Type B pancreatic cell (in vitro differentiated cells): Measurements from ENCODE around the gene SBK1. TPM values are rescaled to one million over a fixed set of nuclear protein-coding genes. Genes with fewer than 3 reads are reported as not detected.

Experiments used
- DNase-seq: peaks from one replicate; pipeline ENCODE4 v3.0.0; 2021; ENCODE audit warnings: mixed read lengths; ENCODE audit not compliant: unreplicated experiment; ENCODE audit errors: extremely low spot score
- H3K27ac Mint-ChIP-seq: 2 replicates; pipeline ENCODE4 v1.8.0; 2021; ENCODE audit warnings: mild to moderate bottlenecking, mixed read lengths
- H3K27me3 Mint-ChIP-seq: 2 replicates; pipeline ENCODE4 v1.8.0; 2021; ENCODE audit warnings: mixed read lengths
- H3K36me3 Mint-ChIP-seq: 2 replicates; pipeline ENCODE4 v1.8.0; 2021; ENCODE audit warnings: mixed read lengths
- H3K4me1 Mint-ChIP-seq: one replicate; pipeline ENCODE4 v1.8.0; 2021; ENCODE audit warnings: mixed read lengths; ENCODE audit not compliant: unreplicated experiment
- H3K4me3 Mint-ChIP-seq: 2 replicates; pipeline ENCODE4 v1.8.0; 2021; ENCODE audit warnings: mild to moderate bottlenecking, mixed read lengths
- H3K9me3 Mint-ChIP-seq: 2 replicates; pipeline ENCODE4 v1.8.0; 2021; ENCODE audit warnings: mixed read lengths
- CTCF ChIP-seq: fragments of 200-600 bp; sonication (generic); conservative IDR thresholded peaks from 2 replicates; pipeline ENCODE4 v1.5.0; 2021; ENCODE audit warnings: antibody characterized with exemption, mild to moderate bottlenecking
- total RNA-seq: library from RNA; stranded (reverse); gene quantifications from 2 replicates; pipeline ENCODE4 v1.2.1, GENCODE V29; 2021; ENCODE audit warnings: low replicate concordance

SBK1 gene
- total RNA-seq, 1 donor from 2014 or later: 31.9 TPM

DNA sequence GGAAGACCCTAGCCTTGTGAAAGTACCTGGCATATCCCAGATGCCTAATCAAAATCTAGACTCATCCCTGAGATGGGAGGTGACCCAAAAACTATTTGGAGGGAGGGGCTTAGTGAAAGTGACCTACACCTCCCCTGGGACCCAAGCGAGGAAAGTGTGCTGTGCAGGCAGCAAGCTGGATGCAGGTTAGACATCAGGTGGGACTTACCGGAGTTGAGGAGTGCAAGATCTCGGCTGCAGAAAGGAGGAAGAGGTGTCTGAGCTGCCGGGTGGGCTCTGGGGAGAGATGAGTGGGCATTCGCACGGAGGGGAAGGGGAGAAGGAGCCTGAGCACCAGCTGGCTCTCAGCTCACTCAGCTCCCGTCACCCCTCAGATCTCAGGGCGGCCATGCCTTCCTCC lies 10.3 kb upstream of the SBK1 start:
- TF ChIP-seq CTCF: no peak
- Mint-ChIP-seq H3K27me3 (peaks cover 6% of the 10 kb centered on the region), H3K9me3 (no peaks in the 10 kb centered on the region), H3K27ac (no peak overlapping the region), H3K4me3 (no peak overlapping the region), H3K4me1 (peaks cover 5% of the 10 kb centered on the region), H3K36me3 (no peaks in the 10 kb centered on the region)
- no peak for DNase-seq

DNA sequence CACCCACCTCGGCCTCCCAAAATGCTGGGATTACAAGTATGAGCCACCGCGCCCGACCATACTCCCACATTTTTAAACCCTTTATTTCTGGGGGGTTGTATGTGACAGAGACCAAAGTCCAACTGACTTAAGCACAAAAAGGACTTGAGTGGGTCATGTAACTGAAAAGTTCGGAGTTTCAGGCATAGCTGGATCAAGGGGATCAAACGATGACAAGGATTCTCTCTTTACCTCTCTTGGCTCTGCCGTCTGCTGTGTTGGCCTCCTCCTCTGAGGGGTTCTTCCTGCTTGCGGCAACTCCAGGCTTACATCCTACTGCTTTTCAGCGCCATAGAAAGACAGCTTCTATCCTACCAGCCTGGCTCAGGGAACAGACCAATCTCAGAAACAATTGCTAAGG lies 9.2 kb upstream of the SBK1 start:
- TF ChIP-seq CTCF: no peak
- H3K4me3 Mint-ChIP-seq: no peak overlapping the region
- DNase-seq: no peak
- no peaks in the 10 kb centered on the region for H3K27me3 Mint-ChIP-seq
- no peaks in the 10 kb centered on the region for H3K9me3 Mint-ChIP-seq
- H3K36me3 Mint-ChIP-seq: no peaks in the 10 kb centered on the region
- no peak overlapping the region for H3K27ac Mint-ChIP-seq
- H3K4me1 Mint-ChIP-seq: no peaks in the 10 kb centered on the region

DNA sequence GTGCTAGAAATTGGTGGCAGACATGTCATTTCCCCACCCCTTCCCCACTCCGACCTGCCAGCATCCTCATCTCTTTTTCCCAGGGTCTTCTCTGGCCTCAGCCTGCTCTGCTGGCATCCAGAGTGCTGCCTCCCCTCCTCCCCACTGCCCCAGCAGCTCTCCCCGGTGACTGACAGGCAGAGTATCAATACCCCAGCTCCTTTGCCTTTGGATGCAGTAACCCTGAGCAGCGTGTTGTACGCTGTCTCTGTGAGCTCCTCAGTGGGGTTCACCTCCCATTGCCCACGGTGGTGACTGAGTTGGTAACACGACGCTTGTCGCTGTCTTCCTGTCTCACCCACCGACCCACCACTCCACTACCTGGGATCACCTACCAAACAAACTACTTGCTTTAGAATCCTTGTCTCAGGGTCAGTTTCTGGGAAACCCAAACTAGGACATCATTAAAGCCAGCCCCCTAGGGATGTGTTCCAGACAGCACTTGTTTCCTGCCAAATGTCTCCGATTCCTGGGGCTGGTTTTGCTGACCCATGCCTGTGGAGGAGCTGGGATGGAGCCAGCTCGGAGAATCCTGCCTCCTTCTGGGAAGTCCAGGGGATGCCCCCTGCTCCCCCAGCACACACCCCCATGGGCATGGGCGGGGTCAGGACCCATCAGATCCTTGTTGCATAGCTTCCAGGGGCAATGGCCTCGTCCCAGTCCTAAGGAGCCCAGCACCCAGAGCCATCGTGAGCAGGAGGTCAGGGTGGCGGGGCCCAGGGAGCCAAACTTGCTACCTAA lies 8.3 kb upstream of the SBK1 start:
- peaks cover 1% of the 10 kb centered on the region for H3K4me1 Mint-ChIP-seq
- H3K4me3 Mint-ChIP-seq: no peak overlapping the region
- no peaks in the 10 kb centered on the region for H3K27me3 Mint-ChIP-seq
- H3K27ac Mint-ChIP-seq: no peak overlapping the region
- no peaks in the 10 kb centered on the region for H3K36me3 Mint-ChIP-seq
- no peak for DNase-seq
- TF ChIP-seq CTCF: no peak
- H3K9me3 Mint-ChIP-seq: no peaks in the 10 kb centered on the region

- no peak for TF ChIP-seq CTCF
- no peak for DNase-seq
- Mint-ChIP-seq H3K36me3 (no peaks in the 10 kb centered on the region), H3K9me3 (no peaks in the 10 kb centered on the region), H3K27me3 (no peaks in the 10 kb centered on the region), H3K4me3 (no peak overlapping the region), H3K27ac (no peak overlapping the region), H3K4me1 (peaks cover 5% of the 10 kb centered on the region)
Observed at GRCh38 chr16:28285649-28286048, 6.7 kb upstream of the SBK1 start.

GRCh38 chr16:28288114-28288513 lies 4.2 kb upstream of the SBK1 start:
- no peaks in the 10 kb centered on the region for H3K36me3 Mint-ChIP-seq
- no peak for DNase-seq

More at GRCh38 chr16:28288114-28288513, 4.2 kb upstream of the SBK1 start:
- Mint-ChIP-seq H3K9me3 (no peaks in the 10 kb centered on the region), H3K27ac (no peak overlapping the region), H3K4me1 (peaks cover 14% of the 10 kb centered on the region), H3K4me3 (peak overlapping the region; percentile 13), H3K27me3 (no peaks in the 10 kb centered on the region)
- no peak for TF ChIP-seq CTCF
